ENCODE measurements around the gene KMT2E.

The KMT2E gene

DNA sequence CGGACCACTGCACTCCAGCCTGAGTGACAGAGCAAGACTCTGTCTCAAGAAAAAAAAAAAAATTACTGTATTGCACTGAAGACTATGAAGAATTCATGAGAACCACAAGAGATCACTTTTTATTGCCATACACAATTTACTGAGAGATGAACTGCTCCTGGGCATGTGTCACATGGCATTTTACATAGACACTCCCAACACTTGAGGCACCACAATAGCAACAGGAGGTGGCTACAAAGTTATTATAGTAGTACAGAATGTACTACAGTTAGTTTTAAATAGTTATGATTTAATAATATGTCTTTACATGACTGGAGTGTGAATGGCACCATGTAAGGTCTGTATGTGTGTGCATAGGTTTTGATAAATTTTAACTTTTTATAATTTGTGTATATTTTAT is 70.6 kb downstream of the KMT2E start:
- no peak for DNase-seq

DNA sequence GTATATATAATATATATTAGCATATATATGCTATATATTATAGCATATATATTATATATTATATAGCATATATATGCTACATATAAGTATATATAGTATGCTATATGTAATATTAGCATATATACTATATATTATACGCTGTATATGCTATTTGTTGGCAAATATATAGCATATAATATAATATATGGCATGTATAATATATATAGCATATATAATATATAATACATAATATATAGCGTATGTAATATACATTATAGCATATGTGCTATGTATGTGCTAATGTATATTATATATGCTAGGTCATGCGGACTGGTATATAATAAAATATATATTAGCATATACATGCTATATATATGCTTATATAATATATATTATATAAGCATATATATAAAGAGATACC is 72.8 kb downstream of the KMT2E start:
- no peak for DNase-seq

- no peak for DNase-seq
Measured at GRCh38 chr7:105087981-105088380, 74.0 kb downstream of the KMT2E start.

- no peak for DNase-seq
Measured at GRCh38 chr7:105088456-105088855, 74.5 kb downstream of the KMT2E start.

- no peak for DNase-seq
Measured at GRCh38 chr7:105094966-105095365, 81.0 kb downstream of the KMT2E start.

DNA sequence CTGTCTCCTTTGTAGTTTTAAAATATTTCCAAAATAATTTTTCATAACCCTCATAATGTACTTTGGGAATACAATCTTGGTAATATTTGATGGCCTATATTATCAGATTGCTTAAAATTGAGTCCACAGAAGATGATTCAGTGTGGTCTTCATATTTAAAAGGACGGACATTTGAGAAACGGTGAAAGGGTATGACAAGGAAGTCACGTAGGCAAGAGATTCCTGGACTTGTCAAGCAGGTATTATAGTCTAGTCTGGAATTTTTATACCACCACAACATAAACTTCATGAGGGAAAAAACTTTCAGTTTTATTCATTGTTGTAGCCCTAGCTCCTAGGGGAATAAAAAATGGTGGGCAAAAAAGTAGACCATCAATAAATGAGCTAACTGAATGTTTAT is 82.3 kb downstream of the KMT2E start:
- no peak for DNase-seq

GRCh38 chr7:105097619-105098018 is 83.6 kb downstream of the KMT2E start:
- no peak for DNase-seq

GRCh38 chr7:105098863-105099515 is 85.0 kb downstream of the KMT2E start:
- no peak for DNase-seq

- no peak for DNase-seq
Measured at GRCh38 chr7:105101864-105102263, 87.9 kb downstream of the KMT2E start.

DNA sequence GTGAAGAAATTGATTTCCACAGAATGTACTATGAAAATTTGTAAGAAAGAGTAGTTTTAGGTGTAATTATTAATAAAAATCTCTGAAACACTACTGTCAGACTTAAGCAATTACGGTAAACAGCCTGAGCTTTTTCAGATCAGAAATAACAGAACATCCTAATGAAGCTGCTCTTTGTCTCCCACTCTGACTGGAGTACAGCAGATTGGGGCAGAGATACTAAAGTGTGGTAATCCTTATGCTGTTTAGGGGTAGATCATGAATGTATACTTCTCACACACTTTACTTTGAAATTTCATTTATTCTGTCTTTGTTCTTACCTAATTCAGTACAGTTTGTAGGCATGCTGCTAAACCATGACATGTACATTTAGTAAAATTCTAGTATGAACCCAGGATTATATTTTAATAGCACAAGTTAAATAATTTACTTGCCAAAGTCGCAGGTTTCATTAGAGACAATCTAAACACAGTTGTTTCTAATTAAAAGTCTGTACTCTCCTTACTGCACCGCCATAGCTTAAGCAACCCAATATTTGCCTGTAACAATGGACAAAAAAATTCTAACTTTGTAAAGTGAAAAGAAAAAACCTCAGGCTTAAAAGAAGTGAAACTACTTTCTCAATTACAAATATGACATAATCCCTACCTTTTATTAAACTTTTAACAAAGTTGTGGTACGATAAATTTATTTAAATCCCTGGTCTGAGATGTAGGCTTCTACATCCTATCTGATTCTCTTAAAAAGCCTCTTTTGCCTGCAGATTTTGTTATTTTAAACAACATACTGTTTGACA is 88.8 kb downstream of the KMT2E start:
- DNase-seq, result no peak

DNA sequence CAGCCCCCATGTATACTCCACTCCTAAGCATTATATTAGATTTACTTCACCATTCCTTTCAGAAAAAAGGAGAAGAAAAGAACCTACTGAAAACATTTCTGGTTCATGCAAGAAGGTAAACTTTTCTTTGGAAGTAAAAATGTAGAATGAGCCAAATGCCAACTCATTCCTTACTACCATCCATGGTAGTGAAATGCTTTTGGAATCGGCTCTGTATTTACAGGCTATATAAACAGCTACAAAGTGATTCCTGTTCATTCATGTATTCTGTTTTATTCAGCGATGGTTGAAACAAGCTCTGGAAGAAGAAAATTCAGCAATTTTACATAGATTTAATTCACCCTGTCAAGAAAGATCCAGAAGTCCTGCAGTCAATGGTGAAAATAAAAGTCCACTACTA is 91.6 kb downstream of the KMT2E start:
- no peak for DNase-seq

DNA sequence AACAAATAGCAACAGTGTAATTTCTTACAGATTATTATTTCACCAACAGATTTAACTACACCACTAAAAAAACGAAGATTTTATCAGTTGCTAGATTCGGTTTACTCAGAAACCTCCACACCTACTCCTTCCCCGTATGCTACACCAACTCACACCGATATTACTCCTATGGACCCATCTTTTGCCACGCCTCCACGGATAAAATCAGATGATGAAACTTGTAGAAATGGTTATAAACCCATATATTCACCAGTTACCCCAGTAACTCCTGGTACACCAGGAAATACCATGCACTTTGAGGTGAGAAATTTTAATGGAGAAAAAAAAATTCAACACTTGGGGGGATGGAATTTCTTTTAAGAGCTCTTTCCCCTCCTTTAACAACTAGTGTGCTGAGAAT is 92.5 kb downstream of the KMT2E start:
- no peak for DNase-seq

DNA sequence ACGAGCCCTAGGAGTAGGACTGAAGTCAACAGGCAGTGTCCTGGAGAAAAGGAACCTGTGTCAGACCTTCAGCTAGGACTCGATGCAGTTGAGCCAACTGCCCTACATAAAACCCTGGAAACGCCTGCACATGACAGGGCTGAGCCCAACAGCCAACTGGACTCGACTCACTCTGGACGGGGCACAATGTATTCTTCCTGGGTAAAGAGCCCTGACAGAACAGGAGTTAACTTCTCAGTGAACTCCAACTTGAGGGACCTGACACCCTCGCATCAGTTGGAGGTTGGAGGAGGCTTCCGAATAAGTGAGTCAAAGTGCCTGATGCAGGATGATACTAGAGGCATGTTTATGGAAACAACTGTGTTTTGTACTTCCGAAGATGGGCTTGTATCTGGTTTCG is 93.5 kb downstream of the KMT2E start:
- DNase-seq, result no peak

DNA sequence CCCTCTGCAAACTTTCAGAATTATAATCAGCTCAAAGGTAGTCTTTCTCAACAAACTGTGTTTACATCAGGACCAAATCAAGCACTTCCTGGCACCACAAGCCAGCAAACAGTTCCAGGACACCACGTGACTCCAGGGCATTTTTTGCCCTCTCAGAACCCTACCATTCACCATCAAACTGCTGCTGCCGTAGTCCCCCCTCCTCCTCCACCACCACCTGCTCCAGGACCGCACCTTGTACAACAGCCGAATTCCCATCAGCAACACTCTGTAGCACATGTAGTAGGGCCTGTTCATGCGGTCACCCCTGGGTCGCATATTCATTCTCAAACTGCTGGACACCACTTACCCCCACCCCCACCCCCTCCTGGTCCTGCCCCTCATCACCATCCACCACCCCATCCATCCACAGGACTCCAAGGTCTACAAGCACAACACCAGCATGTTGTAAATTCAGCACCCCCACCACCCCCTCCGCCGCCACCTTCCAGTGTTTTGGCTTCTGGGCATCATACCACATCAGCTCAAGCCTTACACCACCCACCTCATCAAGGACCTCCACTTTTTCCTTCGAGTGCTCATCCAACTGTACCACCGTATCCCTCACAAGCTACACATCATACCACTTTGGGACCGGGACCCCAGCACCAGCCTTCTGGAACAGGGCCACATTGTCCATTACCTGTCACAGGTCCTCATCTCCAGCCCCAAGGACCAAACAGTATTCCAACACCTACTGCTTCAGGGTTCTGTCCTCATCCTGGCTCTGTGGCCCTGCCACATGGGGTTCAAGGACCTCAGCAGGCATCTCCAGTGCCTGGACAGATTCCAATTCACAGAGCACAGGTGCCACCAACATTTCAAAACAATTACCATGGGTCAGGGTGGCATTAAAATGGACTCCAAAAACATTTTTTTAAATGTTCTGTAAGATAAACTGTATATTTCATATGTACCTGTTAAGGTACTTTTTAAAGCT is 98.7 kb downstream of the KMT2E start:
- DNase-seq, result no peak

GRCh38 chr7:105118612-105119600 is 104.9 kb downstream of the KMT2E start:
- DNase-seq, result no peak

DNA sequence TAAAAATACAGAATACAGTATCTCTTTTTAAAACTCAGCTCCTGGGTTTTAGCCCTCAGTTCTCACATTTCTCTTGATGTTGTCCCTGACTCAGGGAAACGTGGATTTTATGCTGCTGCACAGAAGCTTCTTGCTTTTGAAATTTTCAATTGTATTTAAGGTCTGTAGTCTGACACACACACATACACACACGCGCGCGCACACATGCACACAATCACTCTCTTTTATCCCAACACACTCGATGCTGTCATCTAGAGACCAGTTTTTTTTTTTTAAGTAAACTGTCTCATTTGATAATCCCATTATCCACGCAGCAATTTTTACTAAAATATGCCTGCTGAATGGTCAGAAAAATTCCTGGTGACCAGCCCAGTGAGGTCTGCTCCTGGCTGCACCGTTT is 108.6 kb downstream of the KMT2E start:
- no peak for DNase-seq

- no peak for DNase-seq
Measured at GRCh38 chr7:105125745-105126144, 111.7 kb downstream of the KMT2E start.

- no peak for DNase-seq
Measured at GRCh38 chr7:105126436-105126975, 112.5 kb downstream of the KMT2E start.

DNA sequence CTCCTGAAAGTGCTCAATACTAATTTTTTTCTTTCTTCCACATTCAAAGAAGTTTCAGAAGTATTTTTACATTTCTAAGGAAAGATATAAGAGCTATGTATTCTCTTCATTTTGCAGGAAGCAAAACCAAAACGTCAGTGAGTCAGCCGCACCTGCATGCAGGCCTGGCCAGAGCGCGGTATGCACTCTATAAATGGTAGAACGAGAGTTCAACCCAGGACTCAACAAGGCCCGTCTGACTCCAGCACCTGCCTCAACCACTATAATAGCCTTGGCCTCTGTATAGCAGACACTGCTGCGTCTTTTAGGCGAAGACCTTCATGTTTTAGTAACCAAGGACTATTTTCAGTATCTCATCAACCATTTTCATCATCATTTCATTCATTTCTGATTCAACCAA is 113.2 kb downstream of the KMT2E start:
- no peak for DNase-seq

DNA sequence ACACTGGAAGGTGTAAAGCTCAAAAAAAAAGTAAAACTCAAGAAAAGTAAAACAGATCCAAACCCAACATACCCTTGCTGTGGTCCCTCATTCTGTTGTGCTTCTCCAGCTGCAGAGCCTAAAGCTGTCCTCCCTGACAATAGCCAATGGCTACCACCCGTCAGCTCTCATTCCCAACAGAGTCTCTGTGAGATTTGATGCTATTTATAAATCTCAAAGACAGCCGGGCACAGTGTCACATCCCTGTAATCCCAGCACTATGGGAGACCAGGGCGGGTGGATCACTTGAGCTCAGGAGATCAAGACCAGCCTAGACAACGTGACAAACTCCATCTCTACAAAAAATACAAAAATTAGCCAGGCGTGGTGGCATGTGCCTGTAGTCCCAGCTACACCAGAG is 116.0 kb downstream of the KMT2E start:
- no peak for DNase-seq

- no peak for DNase-seq
Measured at GRCh38 chr7:105130580-105130979, 116.6 kb downstream of the KMT2E start.

Measured in cortex of kidney (tissue), 1 donor.